K562 (cell line): ENCODE data around the gene WDR18. TPM values are rescaled to one million over a fixed set of nuclear protein-coding genes. Genes with fewer than 3 reads are reported as not detected.

Source experiments
- CBX3 ChIP-seq, 2 experiments: IDR thresholded peaks; 1 replicate in 1 of 2; 2 replicates in 1 of 2; pipeline ENCODE4 v1.6.1; 2012; ENCODE audit warnings: inconsistent platforms in 2 of 2, low read length in 2 of 2, borderline replicate concordance in 1 of 2, control low read depth in 1 of 2
- CBX8 ChIP-seq: fragments of 200-600 bp; sonication (generic); IDR thresholded peaks from 2 replicates; pipeline ENCODE4 v1.6.1; 2012; ENCODE audit warnings: borderline replicate concordance, mixed run types, low read depth, mild to moderate bottlenecking, moderate library complexity, mixed read lengths, low read length, control low read depth, inconsistent platforms; ENCODE audit not compliant: poor library complexity, severe bottlenecking; ENCODE audit errors: extremely low read depth
- CREM ChIP-seq: IDR thresholded peaks from 2 replicates; pipeline ENCODE4 v1.6.1; 2014; ENCODE audit warnings: antibody characterized with exemption, low read depth
- EGR1 ChIP-seq: fragments of 450-650 bp; conservative IDR thresholded peaks from 2 replicates; pipeline ENCODE4 v1.6.1; 2017; ENCODE audit warnings: mild to moderate bottlenecking
- FOS ChIP-seq: IDR thresholded peaks from 3 replicates; pipeline ENCODE4 v1.6.1; 2011; ENCODE audit not compliant: insufficient read length; ENCODE audit errors: extremely low read depth
- JUN ChIP-seq, 2 experiments: sonication (generic) in 1 of 2; formaldehyde crosslinking in 1 of 2; IDR thresholded peaks; 2 replicates each; pipeline versions ENCODE4 v1.6.1 to v1.8.0; 2012 to 2022; ENCODE audit warnings: borderline replicate concordance in 2 of 2, mild to moderate bottlenecking in 2 of 2, improper control_type of control experiment in 1 of 2, low read depth in 1 of 2, low read length in 1 of 2, missing genetic modification reagents in 1 of 2
- LARP7 ChIP-seq: fragments of 450-650 bp; IDR thresholded peaks from 2 replicates; pipeline ENCODE4 v1.6.1; 2016
- MNT ChIP-seq, 2 experiments: fragments of 450-650 bp; conservative IDR thresholded peaks; 2 replicates each; pipeline ENCODE4 v1.6.1; 2017; ENCODE audit warnings: mild to moderate bottlenecking in 2 of 2, moderate library complexity in 2 of 2
- PRPF4 ChIP-seq: fragments of 200-400 bp; formaldehyde crosslinking; IDR thresholded peaks from one replicate; pipeline ENCODE4 v1.6.1; 2017; ENCODE audit warnings: low read length, low read depth, mild to moderate bottlenecking; ENCODE audit not compliant: insufficient read depth, poor library complexity, severe bottlenecking
- PYGO2 ChIP-seq: fragments of 450-650 bp; IDR thresholded peaks from 2 replicates; pipeline ENCODE4 v1.6.1; 2016; ENCODE audit warnings: mild to moderate bottlenecking, missing genetic modification characterization, moderate library complexity, missing compliant biosample characterization
- RBBP5 ChIP-seq: fragments of 200-600 bp; sonication (generic); IDR thresholded peaks from 2 replicates; pipeline ENCODE4 v1.6.1; 2012; ENCODE audit warnings: borderline replicate concordance, mild to moderate bottlenecking, low read length, control low read depth, inconsistent platforms; ENCODE audit not compliant: insufficient read depth, poor library complexity, severe bottlenecking
- RBM15 ChIP-seq: fragments of 200-400 bp; formaldehyde crosslinking; IDR thresholded peaks from 2 replicates; pipeline ENCODE4 v1.6.1; 2018; ENCODE audit warnings: mild to moderate bottlenecking, low read length, moderate library complexity; ENCODE audit not compliant: insufficient read depth
- SRSF7 ChIP-seq: fragments of 200-400 bp; formaldehyde crosslinking; optimal IDR thresholded peaks from 2 replicates; pipeline ENCODE3; 2017; ENCODE audit warnings: mild to moderate bottlenecking, low read depth, low read length
- TEAD1 ChIP-seq, 2 experiments: fragments of 450-650 bp in 1 of 2; sonication (generic) in 1 of 2; formaldehyde crosslinking; IDR thresholded peaks; 2 replicates each; pipeline versions ENCODE4 v1.4.0 to v1.8.0; 2020 to 2022; ENCODE audit warnings: mild to moderate bottlenecking in 2 of 2, missing genetic modification reagents in 1 of 2
- ZBTB17 ChIP-seq: fragments of 450-650 bp; formaldehyde crosslinking; IDR thresholded peaks from 2 replicates; pipeline ENCODE4 v1.4.0; 2020; ENCODE audit warnings: mild to moderate bottlenecking
- ZNF445 ChIP-seq: fragments of 250-450 bp; sonication (Bioruptor Pico); IDR thresholded peaks from 2 replicates; pipeline ENCODE4 v1.4.0; 2020; ENCODE audit warnings: low read depth, mild to moderate bottlenecking, moderate library complexity
- polyA plus RNA-seq, 8 experiments: library from polyadenylated mRNA; depleted of rRNA in 4 of 8; stranded (reverse) in 5 of 8; unstranded in 3 of 8; fragments of >200 nt; fragmentation: Nextera tagmentation in 2 of 8; fragmentation: Illumina TruSeq in 1 of 8; extraction: Ambion mirVana in 2 of 8; extraction: Trizol in 1 of 8; gene quantifications; 2 replicates each; pipeline versions ENCODE4 v1.2.1 to v1.2.3, GENCODE V29; 2011 to 2014; ENCODE audit warnings: inconsistent platforms in 1 of 8, missing spikeins in 1 of 8
- total RNA-seq, 7 experiments: library from RNA; depleted of rRNA in 6 of 7; stranded (reverse); fragments of >200 nt in 6 of 7; fragmentation: Illumina TruSeq in 2 of 7; extraction: Trizol in 2 of 7; gene quantifications; 2 replicates each; pipeline versions ENCODE4 v1.2.1 to v1.2.3, GENCODE V29; 2011 to 2021; ENCODE audit warnings: low replicate concordance in 1 of 7
- TF ChIP-seq, protein P1 (sequence below): IDR thresholded peaks from 2 replicates; pipeline ENCODE4 v1.6.1; 2014; ENCODE audit warnings: antibody characterized with exemption
- TF ChIP-seq, protein P2 (sequence below): fragments of 450-650 bp; IDR thresholded peaks from 2 replicates; pipeline ENCODE4 v1.6.1; 2017; ENCODE audit warnings: mild to moderate bottlenecking, moderate library complexity
- TF ChIP-seq, protein P3 (sequence below): IDR thresholded peaks from 2 replicates; pipeline ENCODE4 v1.6.1; 2012; ENCODE audit warnings: low read depth, low read length, improper control_type of control experiment, borderline replicate concordance

WDR18 gene
- total and polyA plus RNA-seq, 9 of the 15 experiments (the other 6 are each of a cell fraction or from before 2014, with no cell fraction given): 0.65 to 181 (median 30.1) TPM

DNA sequence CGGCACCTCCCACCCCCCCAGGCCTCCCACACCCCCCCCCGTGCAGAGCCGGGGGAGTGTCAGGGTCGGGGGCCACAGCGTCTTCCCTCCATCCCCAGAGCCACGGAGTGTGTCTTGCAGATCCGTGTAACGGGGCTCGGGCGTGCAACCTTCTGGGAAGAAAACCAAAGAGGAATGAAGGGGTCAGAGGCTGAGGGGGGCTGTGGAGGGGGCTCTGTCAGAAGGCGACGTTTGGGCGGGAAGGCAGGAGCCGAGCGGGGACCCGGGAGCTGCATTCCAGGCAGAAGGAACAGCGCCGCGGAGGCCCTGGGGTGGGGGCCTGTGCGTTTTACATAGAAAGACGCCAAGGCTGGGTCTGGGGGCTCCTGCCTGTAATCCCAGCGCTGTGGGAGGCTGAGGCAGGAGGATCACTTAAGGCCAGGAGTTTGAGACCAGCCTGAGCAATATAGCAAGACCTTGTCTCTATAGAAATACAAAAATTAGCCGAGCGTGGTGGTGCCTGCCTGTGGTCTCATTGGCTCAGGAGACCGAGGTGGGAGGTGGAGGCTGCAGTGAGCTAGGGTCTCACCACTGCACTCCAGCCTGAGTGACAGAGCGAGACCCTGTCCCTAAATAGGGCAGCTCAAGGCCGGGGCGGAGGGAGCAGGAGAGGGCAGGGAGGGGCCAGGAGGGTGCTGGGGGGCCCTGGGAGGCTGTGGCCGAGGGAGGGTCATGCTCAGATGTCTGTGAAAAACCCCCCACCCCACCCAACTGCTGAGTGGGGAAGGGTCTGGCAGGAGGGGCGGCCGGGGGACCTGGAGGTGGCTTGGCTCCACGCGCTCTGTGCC lies 30.5 kb upstream of the WDR18 start (continued):
- TF ChIP-seq, protein P1, sequence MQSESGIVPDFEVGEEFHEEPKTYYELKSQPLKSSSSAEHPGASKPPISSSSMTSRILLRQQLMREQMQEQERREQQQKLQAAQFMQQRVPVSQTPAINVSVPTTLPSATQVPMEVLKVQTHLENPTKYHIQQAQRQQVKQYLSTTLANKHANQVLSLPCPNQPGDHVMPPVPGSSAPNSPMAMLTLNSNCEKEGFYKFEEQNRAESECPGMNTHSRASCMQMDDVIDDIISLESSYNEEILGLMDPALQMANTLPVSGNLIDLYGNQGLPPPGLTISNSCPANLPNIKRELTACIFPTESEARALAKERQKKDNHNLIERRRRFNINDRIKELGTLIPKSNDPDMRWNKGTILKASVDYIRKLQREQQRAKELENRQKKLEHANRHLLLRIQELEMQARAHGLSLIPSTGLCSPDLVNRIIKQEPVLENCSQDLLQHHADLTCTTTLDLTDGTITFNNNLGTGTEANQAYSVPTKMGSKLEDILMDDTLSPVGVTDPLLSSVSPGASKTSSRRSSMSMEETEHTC: no peak
- no peak for TF ChIP-seq PYGO2
- TF ChIP-seq CREM: no peak
- no peak for TF ChIP-seq JUN (IDR thresholded peaks at IDR 0.05; ENCODE audit: borderline replicate concordance, low read depth, low read length)
- TF ChIP-seq JUN (CRISPR knock-in tag; IDR thresholded peaks at IDR 0.05; ENCODE audit: borderline replicate concordance): no peak
- TF ChIP-seq LARP7: no peak
- no peak for TF ChIP-seq PRPF4
- peak; percentile 43 for TF ChIP-seq RBBP5
- TF ChIP-seq, protein P2, sequence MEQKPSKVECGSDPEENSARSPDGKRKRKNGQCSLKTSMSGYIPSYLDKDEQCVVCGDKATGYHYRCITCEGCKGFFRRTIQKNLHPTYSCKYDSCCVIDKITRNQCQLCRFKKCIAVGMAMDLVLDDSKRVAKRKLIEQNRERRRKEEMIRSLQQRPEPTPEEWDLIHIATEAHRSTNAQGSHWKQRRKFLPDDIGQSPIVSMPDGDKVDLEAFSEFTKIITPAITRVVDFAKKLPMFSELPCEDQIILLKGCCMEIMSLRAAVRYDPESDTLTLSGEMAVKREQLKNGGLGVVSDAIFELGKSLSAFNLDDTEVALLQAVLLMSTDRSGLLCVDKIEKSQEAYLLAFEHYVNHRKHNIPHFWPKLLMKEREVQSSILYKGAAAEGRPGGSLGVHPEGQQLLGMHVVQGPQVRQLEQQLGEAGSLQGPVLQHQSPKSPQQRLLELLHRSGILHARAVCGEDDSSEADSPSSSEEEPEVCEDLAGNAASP: no peak
- no peak for TF ChIP-seq SRSF7
- no peak for TF ChIP-seq ZNF445 (CRISPR knock-in tag)
- peak in 1 of 2 experiments; percentile 30; a peak in 1 of 4 replicates for TF ChIP-seq MNT (conservative IDR thresholded peaks at IDR 0.05)
- 0 out of 4 replicates have a peak, but pooled peaks of 1 of the 2 experiments have one; percentile 40 for TF ChIP-seq TEAD1 (CRISPR knock-in tag; IDR thresholded peaks at IDR 0.05)
- no peak for TF ChIP-seq RBM15
- TF ChIP-seq CBX8: no peak
- TF ChIP-seq FOS: no peak
- TF ChIP-seq EGR1: peak; percentile 63
- no peak for TF ChIP-seq ZBTB17 (CRISPR knock-in tag)
- TF ChIP-seq, protein P3, sequence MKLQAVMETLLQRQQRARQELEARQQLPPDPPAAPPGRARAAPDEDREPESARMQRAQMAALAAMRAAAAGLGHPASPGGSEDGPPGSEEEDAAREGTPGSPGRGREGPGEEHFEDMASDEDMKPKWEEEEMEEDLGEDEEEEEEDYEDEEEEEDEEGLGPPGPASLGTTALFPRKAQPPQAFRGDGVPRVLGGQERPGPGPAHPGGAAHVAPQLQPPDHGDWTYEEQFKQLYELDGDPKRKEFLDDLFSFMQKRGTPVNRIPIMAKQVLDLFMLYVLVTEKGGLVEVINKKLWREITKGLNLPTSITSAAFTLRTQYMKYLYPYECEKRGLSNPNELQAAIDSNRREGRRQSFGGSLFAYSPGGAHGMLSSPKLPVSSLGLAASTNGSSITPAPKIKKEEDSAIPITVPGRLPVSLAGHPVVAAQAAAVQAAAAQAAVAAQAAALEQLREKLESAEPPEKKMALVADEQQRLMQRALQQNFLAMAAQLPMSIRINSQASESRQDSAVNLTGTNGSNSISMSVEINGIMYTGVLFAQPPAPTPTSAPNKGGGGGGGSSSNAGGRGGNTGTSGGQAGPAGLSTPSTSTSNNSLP: no peak
- no peak for TF ChIP-seq CBX3 (IDR thresholded peaks at IDR 0.05; ENCODE audit: borderline replicate concordance in 1 of 2, low read length in 2 of 2)
